GM18861 (cell line): ENCODE results near the gene STRN4.

Experiments
- ATAC-seq: cut with Tn5 transposase; IDR thresholded peaks from one replicate; pipeline ENCODE4 v1.9.1; 2021; ENCODE audit not compliant: unreplicated experiment

Gene STRN4

DNA sequence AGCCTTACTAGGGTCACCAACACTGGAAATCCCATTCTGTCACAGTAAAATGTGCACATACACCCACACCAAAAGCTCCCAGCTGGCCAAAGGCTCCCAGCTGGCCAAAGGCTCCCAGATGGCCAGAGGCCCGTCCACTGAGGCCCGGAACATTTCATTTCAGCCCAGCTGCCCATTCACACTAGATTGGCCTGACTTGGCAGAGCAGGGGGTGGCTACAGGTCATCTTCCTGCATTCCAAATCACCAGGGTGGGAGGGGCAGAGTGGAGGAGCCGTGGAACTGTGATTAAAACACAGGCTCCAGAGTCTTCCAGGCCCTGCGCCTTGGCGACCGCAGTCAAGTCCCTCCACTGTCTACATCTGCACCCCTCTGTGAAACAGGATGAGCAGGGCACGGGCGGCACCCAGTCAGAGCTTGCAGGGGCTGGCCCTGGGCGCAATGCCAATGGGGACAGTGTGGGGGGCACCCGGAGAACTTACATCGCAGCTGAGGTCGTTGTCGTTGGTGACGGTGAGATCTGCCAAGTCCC lies 19.2 kb downstream of the STRN4 start:
- ATAC-seq = no peak

DNA sequence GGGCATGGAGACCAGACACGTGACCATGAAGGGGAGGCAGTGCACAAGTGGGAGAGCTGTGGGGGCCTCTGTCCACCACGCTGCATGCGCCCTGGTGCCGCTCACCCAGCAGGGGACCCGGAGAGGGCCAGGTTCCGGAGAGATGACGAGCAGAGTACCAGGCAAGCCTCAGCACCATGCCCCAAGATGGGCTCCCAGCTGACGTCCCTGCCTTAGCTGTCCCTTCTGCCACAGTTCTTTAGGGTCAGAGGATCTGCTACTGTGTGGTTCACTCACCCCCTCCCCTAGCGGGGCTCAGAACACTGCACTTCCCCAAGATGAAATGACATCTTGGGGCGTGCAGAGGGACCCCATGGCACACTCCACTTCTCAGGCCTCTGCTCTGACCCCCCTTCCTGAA lies 19.7 kb downstream of the STRN4 start:
- no peak for ATAC-seq

DNA sequence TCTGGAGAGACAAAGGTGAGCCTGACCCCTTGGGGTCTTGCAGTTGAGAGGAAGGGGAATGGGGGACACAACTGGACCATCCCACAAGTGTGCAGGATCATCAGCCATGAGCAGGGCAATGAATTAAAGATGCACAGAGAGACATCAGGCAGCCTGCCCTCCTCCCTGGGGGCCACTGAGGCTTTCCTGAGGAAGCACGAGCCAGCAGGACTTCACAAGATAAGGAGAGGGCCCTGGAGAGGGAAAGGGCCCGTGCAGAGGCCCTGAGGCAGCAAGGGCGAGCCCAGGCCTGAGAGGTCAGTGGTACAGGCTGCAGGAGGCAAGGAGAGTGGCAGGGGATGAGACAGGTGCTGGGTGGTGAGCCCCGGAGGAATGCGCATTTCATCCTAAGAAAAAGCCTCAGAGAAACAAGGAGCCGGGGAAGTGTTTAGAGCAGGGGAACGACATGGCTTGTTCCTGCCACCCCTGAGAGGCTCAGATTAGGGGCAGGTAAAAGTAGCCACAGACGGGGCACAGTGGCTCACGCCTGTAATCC lies 20.3 kb downstream of the STRN4 start:
- no peak for ATAC-seq

DNA sequence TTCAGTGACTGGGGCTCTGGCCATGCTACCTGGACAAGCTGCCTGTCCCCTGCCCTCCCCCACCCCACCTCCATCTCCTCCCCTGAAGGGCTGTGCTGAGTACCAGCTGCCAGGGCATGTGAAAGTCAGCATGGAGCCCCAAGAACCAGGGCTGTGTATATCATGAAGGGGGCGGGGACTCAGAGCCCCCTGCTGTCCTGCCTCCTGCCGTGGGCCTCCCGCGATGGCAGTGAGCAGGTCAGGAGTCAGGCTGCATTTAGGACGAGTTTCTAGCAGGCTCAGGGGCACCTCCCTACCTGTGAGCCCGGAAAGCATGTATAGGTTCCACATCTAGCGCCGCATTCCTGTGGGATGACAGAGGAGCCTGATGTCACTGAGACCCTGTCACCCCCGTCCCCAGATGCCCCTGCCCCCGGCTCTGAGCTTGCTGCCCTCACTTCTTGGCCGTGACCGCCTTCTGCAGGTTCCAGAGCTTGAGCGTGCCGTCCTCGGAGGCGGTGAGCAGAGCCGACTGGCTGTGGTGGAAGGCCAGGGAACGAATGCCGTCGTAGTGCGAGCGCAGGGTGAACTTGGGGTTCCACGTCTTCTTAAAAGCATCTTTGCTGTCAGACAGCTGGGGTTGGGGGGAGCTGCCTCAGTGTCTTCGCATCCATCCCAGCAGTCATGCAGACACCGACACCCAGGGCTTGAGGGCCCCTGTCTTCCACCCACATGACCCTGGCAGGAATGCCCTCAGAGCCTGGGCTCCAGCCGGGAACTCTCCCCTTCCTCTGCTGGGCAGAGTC lies 21.0 kb downstream of the STRN4 start:
- ATAC-seq = no peak

DNA sequence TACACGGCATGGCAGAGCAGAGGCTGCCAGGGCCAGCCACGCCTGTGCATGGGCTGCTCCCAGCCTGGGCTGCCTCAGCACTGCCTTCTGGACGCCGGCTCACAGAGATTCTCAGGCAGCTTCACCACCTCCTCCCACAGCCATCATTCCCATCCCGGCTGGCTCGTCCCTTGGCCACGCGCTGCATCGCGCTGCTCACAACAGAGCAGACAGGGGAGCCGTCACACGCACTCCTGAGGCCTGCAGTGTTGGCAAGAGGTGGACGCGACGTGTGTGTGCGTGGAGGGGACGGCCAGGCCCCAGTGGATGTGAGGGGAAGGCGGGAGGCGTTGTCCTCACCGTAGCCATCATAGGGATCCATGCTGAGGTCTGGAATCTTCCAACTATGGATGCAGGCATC lies 21.8 kb downstream of the STRN4 start:
- no peak for ATAC-seq

DNA sequence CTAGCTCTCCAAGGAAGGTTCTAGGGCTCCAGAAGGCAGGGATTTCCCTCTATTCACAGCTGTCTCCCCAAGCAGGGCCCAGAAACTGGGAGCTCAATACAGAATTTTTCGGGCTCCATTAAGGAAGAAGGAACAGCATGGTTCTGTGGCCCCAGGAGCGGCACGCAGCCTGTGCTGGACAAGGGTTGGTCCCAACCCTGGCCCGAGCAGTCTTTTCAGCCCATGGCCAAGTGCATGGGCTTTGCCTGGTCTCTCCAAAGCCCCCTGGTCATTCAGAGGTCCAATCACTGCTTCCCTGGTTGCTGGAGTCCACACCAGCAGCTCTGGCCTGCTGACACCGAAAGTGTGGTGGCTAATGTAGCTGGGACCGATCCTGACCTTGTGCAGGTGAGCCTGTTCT lies 22.8 kb downstream of the STRN4 start:
- ATAC-seq = no peak

DNA sequence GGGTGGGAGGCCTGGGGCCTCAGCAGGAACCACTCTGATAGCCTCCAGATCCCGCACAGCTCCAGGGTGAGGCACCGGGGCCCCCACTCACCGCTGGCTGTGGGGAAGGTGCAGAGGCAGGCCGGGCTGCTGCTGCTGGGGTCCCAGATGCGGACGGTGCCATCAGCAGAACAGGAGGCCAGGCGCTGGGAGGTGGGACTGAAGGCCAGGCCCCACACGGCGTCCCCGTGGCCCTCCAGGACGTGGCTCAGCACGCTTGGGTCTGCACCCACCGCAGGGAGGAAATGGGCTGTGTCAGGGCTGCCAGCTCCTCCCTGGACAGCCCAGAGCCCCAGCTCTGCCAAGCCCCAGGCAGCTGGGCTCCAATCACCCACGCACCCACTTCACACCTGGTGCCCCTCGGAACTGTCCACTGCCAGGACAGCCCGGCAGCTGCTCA lies 23.2 kb downstream of the STRN4 start:
- no peak for ATAC-seq

DNA sequence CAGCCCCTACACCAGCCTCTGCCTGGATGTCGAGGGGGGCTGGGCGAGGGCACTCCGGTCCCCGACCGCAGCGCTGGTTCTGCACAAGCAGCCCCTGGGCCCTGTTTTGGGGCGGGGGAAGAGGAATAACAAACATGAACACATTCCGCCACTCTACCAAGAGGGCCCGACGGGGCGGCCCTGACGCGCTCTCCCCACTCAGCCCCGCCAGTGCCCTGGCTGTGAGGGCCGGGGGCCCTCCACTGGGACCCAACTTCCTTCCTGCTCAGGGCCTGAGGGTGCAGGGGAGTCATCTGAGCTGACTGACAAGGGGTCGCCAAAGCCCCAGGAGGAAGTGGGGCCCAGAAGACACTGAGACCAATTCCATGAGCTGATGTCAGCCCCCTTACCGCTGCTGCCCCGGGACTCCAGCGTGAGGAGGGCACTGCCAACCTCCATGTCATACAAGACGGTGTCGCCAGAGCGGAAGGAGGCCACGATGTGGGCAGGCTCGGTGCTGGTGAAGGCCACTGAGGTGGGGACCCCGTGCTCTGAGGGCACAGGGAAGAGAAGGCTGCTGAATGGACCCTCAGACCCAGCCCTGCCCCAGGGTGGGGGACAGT lies 23.7 kb downstream of the STRN4 start:
- no peak for ATAC-seq

DNA sequence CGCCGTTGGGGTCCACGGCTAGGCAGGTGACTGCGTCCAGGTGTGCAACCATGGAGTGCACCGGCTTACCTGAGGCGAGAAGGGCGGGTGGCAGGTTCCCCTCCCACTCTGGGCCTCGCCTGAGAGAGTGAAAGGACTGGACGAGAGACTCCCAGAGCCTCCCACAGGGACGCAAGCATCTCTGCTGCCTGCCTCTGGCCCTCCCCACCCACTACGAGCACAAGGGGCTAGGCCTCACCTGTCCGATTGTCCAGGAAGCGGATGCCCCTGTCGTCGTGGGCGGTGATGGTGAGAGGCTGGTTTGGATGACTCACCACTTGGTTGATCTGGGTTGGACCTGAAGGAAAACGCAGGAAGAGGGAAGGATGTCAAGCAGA lies 24.3 kb downstream of the STRN4 start:
- no peak for ATAC-seq

DNA sequence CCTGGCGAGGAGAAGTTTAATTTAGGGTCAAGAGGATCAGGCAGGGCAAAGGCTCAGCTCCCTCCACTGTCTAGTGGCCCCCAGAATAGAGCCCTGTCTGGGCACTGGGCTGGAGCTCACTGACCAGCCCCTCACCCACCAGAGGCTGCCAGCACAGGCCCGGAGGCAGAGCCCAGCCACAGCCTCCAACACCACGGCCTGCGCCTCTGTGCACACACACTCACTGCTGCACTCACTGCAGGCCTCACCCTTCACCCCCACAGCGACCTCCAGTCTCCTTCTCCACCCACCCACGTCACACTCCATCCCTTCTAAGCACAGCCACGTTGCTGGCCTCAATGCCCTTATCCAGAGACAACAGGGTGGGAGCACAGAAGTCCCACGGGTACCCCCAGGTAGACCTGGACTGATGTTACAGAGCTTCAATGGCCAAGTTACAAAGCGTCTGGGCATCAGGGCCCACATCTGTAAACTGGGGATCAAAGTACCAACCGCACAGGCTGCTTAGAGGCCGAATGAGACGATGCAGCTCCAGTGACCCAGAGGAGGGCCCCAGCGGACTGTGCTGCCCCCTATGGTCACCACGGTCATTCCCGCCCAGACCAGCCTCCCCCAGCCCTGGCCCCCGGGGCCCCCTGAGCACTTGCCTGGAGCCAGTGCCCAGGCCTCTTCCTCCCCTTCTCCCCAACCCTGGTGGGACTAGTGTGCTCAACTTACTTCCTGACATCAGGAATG lies 24.8 kb downstream of the STRN4 start:
- no peak for ATAC-seq

DNA sequence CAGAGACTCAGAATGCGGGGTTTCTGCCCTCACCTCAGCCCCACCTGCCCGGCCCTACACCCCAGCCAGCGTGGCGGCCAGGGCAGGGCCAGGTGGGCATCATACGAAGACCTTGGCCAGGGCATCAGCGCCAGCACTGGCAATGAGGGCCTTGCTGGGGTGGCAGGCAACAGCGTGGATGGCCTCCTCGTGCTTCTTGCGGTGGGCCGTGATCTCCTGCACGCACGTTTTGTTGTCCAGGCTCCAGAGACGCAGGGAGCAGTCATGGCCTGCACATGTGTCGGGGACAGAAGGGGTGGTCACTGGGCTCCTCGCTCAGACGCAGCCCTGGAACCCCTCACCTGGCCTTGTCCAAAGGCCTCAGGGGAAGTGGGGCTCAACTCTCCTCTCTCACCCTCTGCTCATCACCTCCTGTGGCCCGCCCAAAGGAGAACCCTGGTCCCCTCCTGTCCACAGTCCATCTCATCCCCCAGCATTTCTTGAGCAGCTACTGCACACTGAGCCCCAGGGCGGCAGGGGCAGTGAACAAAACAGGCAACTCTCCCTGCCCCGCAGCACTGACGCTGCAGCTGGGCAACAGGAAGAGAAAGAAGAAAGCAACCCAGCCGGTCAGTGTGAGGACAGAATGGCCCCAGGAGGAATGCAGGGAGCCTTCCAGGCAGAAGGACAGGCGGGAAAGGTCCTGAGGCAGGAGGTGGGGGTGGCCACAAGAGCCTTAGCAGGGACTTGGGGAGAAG lies 25.6 kb downstream of the STRN4 start:
- no peak for ATAC-seq

DNA sequence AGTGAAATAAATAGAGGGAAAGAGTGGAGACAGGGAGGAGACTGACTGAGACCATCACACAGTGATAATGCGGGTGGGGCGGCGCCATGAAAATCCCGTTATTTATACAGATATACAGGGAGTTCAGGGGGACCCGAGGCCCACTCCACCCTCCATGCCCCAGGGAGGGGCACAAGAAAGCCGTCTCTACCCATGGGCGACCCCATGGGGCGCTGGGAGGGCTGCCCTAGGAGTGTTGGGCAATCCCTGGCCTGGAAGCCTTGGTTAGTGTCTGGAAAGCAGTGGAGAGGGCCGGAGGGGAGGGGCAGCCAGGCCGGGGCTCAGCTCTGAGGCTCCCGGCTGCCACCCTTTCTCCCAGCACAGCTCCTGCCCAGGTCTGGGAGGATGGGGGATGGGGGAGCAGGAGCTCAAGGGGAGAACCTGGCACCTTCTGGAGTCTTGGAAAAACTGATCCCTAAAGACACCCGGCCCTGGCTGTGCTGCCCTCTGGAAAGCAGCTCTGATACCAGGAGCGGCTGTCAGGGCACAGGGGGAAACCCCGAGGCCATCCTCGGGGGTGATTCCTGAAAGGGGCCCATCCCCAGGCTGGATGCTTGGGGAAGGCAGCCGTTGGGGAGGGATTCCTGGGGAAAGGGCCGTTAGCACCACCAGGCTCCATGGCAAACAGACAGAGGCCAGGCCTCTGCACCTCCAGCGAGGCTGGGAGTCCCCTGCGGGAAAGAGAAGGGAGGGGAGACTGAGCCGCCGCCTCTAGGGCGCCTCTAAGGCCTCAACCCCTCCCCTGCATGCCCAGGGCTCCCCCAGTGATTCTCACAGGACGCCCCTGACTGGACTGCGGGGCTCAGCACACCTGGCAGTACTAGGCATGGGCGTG lies 26.4 kb downstream of the STRN4 start:
- no peak for ATAC-seq

DNA sequence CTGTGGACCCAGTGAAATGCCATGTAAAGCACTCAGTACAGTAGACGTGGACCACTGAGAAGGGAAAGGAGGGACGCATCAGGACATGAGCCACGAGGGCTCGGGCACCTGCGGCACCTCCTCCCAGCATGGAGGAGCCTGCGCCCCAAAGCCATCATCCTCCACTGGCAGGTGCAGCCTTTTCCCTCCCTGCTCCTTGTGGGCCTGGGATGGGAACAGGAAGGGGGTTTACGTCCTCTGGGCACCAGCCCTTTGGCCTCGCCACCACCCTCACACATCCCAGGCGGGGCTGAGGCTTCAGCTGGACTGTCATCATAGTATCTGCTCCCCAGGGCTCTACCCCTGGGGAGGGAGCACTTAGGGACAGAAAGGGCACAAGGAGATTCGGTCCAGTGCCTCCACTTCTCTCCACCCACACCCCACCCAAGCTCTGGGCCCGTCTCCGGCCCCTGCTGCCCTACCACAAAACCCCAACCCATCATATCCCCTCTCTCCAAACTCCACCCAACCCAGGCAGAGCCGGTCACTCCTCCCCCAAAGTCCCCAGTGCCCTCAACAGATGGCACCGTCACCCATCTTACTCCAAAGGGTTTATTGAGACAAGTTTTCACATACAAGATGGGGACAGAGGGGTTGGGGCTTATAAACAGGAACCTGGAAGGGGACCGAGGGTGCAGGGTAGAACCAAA lies 27.2 kb downstream of the STRN4 start:
- ATAC-seq = peak; percentile 23

DNA sequence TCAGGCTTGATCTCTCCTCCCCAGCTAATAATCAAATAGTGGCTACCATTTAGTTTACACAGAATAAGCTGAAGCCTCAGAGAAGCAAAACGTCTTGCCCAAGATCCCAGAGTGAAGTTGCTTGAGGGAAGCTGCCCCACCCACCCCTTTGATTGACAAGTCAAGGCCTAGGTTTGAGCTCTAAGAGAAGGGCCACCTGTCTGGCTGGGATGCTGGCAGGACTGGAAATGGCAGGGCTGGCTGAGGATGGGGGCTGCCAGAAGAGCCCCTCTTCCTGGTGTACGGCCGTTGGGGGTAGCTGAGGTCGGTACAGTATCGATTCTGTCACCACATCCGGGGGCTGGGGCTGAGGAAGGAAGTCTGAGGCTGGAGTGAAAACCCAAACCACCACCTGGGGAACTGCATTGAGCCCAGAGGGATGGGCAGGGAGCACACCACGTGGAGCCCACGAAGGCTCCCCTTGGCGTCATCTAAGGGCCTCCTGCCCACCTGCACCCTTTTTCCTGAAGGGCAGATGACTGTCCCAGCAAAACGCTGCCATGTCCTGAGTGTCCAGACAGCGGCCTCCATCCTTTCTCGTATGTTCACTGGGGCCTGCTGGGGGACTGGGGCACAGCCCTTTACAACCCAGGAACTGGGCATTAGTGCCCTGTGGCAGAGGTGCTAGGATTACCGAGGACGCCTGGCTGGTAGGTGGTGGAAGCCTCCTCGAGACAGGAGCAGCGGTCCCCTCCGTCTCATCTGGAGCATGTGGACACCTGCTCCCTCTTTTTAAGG lies 27.9 kb downstream of the STRN4 start:
- ATAC-seq = no peak

DNA sequence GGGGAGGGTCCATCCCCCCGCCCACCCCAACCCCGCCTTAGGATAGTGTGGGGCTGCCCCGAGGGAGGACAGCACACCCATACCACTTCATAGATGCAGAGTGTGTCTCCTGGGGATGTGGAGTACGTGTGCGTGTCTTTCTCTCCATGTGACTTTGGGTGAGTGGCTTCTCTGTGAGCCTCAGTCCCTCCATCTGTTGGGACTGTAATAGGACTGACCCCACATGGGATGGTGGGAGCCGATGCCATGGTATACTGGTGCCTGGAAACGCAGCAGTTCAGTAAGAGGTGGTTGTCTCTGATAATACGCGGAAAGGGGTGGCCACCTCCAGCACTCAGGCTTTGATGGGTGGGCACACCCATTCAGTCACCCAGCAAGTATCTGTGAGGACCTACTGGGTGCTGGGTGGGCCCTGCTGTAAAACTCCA lies 28.5 kb downstream of the STRN4 start:
- no peak for ATAC-seq

DNA sequence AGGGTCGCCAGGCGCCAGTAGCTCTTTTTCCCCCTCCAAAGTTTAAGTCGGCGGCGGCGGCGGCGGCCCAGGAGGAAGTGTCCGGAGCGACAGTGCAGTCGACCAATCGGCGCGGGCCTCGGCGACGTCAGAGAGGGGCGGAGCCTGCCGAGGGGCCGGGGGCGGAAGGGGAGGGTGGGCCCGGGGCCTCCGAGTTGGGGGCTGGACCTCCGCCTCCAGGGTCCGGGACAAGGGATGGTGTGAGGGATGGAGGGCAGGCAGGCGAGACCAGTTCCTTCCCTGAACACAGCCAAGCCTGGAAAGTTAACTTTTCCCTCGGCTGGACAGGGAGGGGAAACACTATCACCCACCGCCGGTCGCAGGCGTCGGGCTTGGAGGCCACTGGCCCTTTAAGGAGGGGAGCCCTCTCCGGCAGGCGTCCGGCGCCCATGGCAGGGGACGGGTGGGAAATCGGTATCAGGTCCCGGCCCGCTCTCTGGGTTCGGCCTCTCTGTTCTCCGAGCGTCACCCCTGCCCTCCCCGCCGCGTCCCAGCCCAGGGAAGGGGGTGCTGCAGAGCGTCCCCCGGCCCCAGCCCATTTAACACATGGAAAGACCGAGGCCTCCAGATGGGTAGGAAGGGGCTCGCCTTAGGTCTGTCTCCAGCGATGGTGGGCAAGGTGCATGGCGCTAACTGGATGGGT lies 29.1 kb downstream of the STRN4 start, which contains the start of gene PRKD2:
PRKD2 (minus strand) TSS at position 81 of the 682 bp plus-strand sequence. CDS start 744 bp downstream, outside the sequence.
- ATAC-seq = no peak

DNA sequence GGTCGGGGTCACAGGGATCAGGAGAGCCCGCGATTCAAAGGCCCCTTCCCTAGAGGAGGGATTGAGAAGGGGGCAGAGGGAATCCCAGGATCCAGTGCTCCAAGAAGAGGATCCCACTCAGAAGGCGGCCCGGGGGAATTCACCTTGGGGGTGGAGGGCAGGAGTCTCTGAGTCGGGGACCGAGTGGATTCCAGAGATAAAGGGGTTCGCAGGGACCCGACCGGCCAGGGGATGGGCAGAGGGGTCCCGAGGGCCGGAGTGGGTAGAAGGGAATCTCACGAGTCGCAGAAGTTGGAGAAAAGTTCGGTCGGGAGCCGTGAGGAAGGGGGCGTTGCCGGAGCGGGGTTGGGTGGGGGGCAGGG lies 29.6 kb downstream of the STRN4 start:
- no peak for ATAC-seq
